ENCODE data around the gene PPP2R5D. TPM values are rescaled to one million over a fixed set of nuclear protein-coding genes. Genes with fewer than 3 reads are reported as not detected.
A peak's percentile ranks its signal among the peaks of the same experiment; 100 is the strongest.

The PPP2R5D gene
- polyA plus RNA-seq, 2 of the 4 experiments (the other 2 are of a cell fraction): 26.5 to 34.6 TPM

GRCh38 chr6:42969934-42970333, 14.4 kb upstream of the PPP2R5D start:
- ATAC-seq (no peak), DNase-seq (ENCODE audit: low read depth in 1 of 2, low spot score in 1 of 2) (no peak), FAIRE-seq (no peak)
- CTCF ChIA-PET: interaction anchor here (0.7 to 1.5 kb wide), 3 partner anchors 9 to 174 kb away, joined by 3 to 4 read pairs (median 3); partner anchors contain the start of genes CNPY3 and PEX6
- H3K4me1 ChIP-seq: peaks cover 20% of the 10 kb centered on the region
- H3K4me2 ChIP-seq: no peak overlapping the region
- 91% methylated on average over 4 of the region's 4 CpGs for WGBS (ENCODE audit: missing lambda C conversion rate)
- no peak for TF ChIP-seq JUNB (IDR thresholded peaks at IDR 0.05)
- TF ChIP-seq HDAC2 (IDR thresholded peaks at IDR 0.05): no peak
- TF ChIP-seq CBX8 (IDR thresholded peaks at IDR 0.05): no peak
- no peak for TF ChIP-seq SREBF2 (IDR thresholded peaks at IDR 0.05)
- no peak for TF ChIP-seq HMGXB4 (CRISPR knock-in tag; IDR thresholded peaks at IDR 0.05; ENCODE audit: borderline replicate concordance)
- TF ChIP-seq ZC3H11A (IDR thresholded peaks at IDR 0.05): no peak
- TF ChIP-seq ZNF302 (CRISPR knock-in tag; IDR thresholded peaks at IDR 0.05): no peak
- no peak for TF ChIP-seq FOXS1 (CRISPR knock-in tag; IDR thresholded peaks at IDR 0.05)
- TF ChIP-seq NPAS2 (CRISPR knock-in tag; IDR thresholded peaks at IDR 0.05; ENCODE audit: borderline replicate concordance): no peak
- no peak for TF ChIP-seq FOSL2 (IDR thresholded peaks at IDR 0.05)
- TF ChIP-seq FOSL2 (CRISPR knock-in tag; IDR thresholded peaks at IDR 0.05): no peak
- TF ChIP-seq HOXB5 (CRISPR knock-in tag; IDR thresholded peaks at IDR 0.05): no peak
- TF ChIP-seq KDM5A (IDR thresholded peaks at IDR 0.05): no peak
- TF ChIP-seq CHD2 (IDR thresholded peaks at IDR 0.05; ENCODE audit: low read length, partially characterized antibody): no peak
- no peak for TF ChIP-seq USF2 (IDR thresholded peaks at IDR 0.05)
- no peak for TF ChIP-seq TFCP2L1 (CRISPR knock-in tag; IDR thresholded peaks at IDR 0.05)
- TF ChIP-seq ZFP36 (IDR thresholded peaks at IDR 0.05; ENCODE audit: borderline replicate concordance, partially characterized antibody): no peak
- TF ChIP-seq MAFK (IDR thresholded peaks at IDR 0.05; ENCODE audit: partially characterized antibody): no peak
- TF ChIP-seq RAD21 (conservative IDR thresholded peaks at IDR 0.05 in 1 of 2, IDR thresholded peaks at IDR 0.05 in 1 of 2): no peak
- no peak for TF ChIP-seq JUN (IDR thresholded peaks at IDR 0.05)
- H3K9me3 ChIP-seq: no peaks in the 10 kb centered on the region
- no peak overlapping the region for H3K4me3 ChIP-seq
- POLR2A ChIA-PET: interaction anchor here (0.5 kb wide), 1 partner anchor 554 kb away, joined by 3 read pairs; no protein-coding TSS in a partner anchor
- H3K27ac ChIP-seq: 0 out of 6 replicates have a peak overlapping the region, but pooled peaks of 1 of the 2 experiments have one; percentile 21

- Histone ChIP-seq H3K4me3 (no peak overlapping the region), H3K4me2 (peak overlapping the region; percentile 46), H3K4me1 (peaks cover 20% of the 10 kb centered on the region), H3K27ac (peak overlapping the region; percentile 72 to 77), H3K9me3 (no peaks in the 10 kb centered on the region)
- WGBS (ENCODE audit: missing lambda C conversion rate): 69% methylated on average over 4 of the region's 4 CpGs
- ChIA-PET POLR2A (interaction anchor here (1.9 kb wide), 1 partner anchor 13 kb away, joined by 5 read pairs; the partner anchor contains the start of gene PPP2R5D), CTCF (interaction anchor here (1.2 kb wide), 1 partner anchor 173 kb away, joined by 4 read pairs; no protein-coding TSS in a partner anchor)
- TF ChIP-seq HOXB13 (CRISPR knock-in tag; IDR thresholded peaks at IDR 0.05; ENCODE audit: low read depth) (no peak), FOSL2 (IDR thresholded peaks at IDR 0.05) (no peak), FOSL2 (CRISPR knock-in tag; IDR thresholded peaks at IDR 0.05) (peak; percentile 77), CBX8 (IDR thresholded peaks at IDR 0.05) (no peak), CHD4 (IDR thresholded peaks at IDR 0.05; ENCODE audit: borderline replicate concordance) (no peak), MAFK (IDR thresholded peaks at IDR 0.05; ENCODE audit: partially characterized antibody) (peak; percentile 3)
- no peak for FAIRE-seq
- peak; percentile 68 to 73; a peak in 5 of 6 replicates for ATAC-seq
- peak in 1 of 2 experiments; percentile 13 for DNase-seq (ENCODE audit: low read depth in 1 of 2, low spot score in 1 of 2)
These were observed 13.3 kb upstream of the PPP2R5D start for GRCh38 chr6:42970871-42971612.
